Activated T-helper 2 cell treated with anti-CD3 and anti-CD28 coated beads, Interferon-gamma antibody, Interleukin-2, Interleukin-4, amounts not matched to agents 10 μg/mL and 5 μg/mL and 100 μg/mL, durations not matched to agents 14 hours and 24 hours and 36 hours (primary cell): ENCODE data around the gene AMBRA1. TPM values are rescaled to one million over a fixed set of nuclear protein-coding genes. Genes with fewer than 3 reads are reported as not detected.
"Not testable (repeated sequence)": the region's sequence is repeated elsewhere in the genome, so short reads cannot be mapped to it uniquely, and the experiment has no call there.

Source experiments
- DNase-seq: peaks from one replicate; pipeline ENCODE4 v3.0.0; 2021; ENCODE audit warnings: low spot score
- H3K27ac Mint-ChIP-seq: one replicate; pipeline ENCODE4 v1.8.0; 2021; ENCODE audit warnings: mixed read lengths
- H3K27me3 Mint-ChIP-seq: one replicate; pipeline ENCODE4 v1.8.0; 2021; ENCODE audit warnings: low read depth, mixed read lengths
- H3K36me3 Mint-ChIP-seq: one replicate; pipeline ENCODE4 v1.8.0; 2021; ENCODE audit warnings: low read depth, mixed read lengths
- H3K4me1 Mint-ChIP-seq: one replicate; pipeline ENCODE4 v1.8.0; 2021; ENCODE audit warnings: low read depth, mixed read lengths
- H3K4me3 Mint-ChIP-seq: one replicate; pipeline ENCODE4 v1.8.0; 2021; ENCODE audit warnings: low read depth, mild to moderate bottlenecking, moderate library complexity, mixed read lengths
- H3K9me3 Mint-ChIP-seq: one replicate; pipeline ENCODE4 v1.8.0; 2021; ENCODE audit warnings: mixed read lengths
- intact Hi-C: fragments of 100-400 bp; cut with micrococcal nuclease; formaldehyde crosslinking; loops from one replicate; pipeline ENCODE4 v1.15.1; 2023
- total RNA-seq: library from RNA; stranded (reverse); gene quantifications from 2 replicates; pipeline ENCODE4 v1.2.3, GENCODE V29; 2022

AMBRA1 gene
- total RNA-seq, 1 donor from 2014 or later, result 32.7 TPM

- intact Hi-C loops, result no loop called here
- no peak for DNase-seq
- no peaks in the 10 kb centered on the region for H3K9me3 Mint-ChIP-seq
- no peak overlapping the region for H3K4me3 Mint-ChIP-seq
- no peak overlapping the region for H3K27ac Mint-ChIP-seq
- peaks cover 33% of the 10 kb centered on the region for H3K36me3 Mint-ChIP-seq
- H3K27me3 Mint-ChIP-seq, result no peaks in the 10 kb centered on the region
- H3K4me1 Mint-ChIP-seq, result peaks cover 27% of the 10 kb centered on the region
These were observed 5.7 kb downstream of the AMBRA1 start for GRCh38 chr11:46588131-46588530.

- H3K4me3 Mint-ChIP-seq, H3K27me3 Mint-ChIP-seq, DNase-seq, H3K27ac Mint-ChIP-seq, H3K4me1 Mint-ChIP-seq, H3K9me3 Mint-ChIP-seq, intact Hi-C loops: not testable (repeated sequence)
- H3K36me3 Mint-ChIP-seq, result peaks cover 43% of the 10 kb centered on the region
These were observed 10.3 kb downstream of the AMBRA1 start for GRCh38 chr11:46583513-46583912.

- H3K4me1 Mint-ChIP-seq, result peaks cover 5% of the 10 kb centered on the region
- no peak overlapping the region for H3K27ac Mint-ChIP-seq
- H3K27me3 Mint-ChIP-seq, result no peaks in the 10 kb centered on the region
- H3K9me3 Mint-ChIP-seq, result peaks cover 3% of the 10 kb centered on the region
- no peak for DNase-seq
- H3K36me3 Mint-ChIP-seq, result peaks cover 38% of the 10 kb centered on the region
- no peak overlapping the region for H3K4me3 Mint-ChIP-seq
- intact Hi-C loops, result no loop called here
These were observed 11.2 kb downstream of the AMBRA1 start for GRCh38 chr11:46582588-46582987.

- Mint-ChIP-seq H3K27ac (no peak overlapping the region), H3K4me1 (peaks cover 15% of the 10 kb centered on the region), H3K27me3 (no peaks in the 10 kb centered on the region), H3K9me3 (peaks cover 6% of the 10 kb centered on the region), H3K36me3 (peaks cover 26% of the 10 kb centered on the region), H3K4me3 (no peak overlapping the region)
- intact Hi-C loops, result no loop called here
- no peak for DNase-seq
These were observed 16.8 kb downstream of the AMBRA1 start for GRCh38 chr11:46577058-46577457.

- Mint-ChIP-seq H3K36me3 (peaks cover 12% of the 10 kb centered on the region), H3K9me3 (peaks cover 6% of the 10 kb centered on the region), H3K4me1 (peaks cover 18% of the 10 kb centered on the region), H3K4me3 (no peak overlapping the region), H3K27ac (no peak overlapping the region), H3K27me3 (no peaks in the 10 kb centered on the region)
- no peak for DNase-seq
- intact Hi-C loops, result no loop called here
These were observed 19.2 kb downstream of the AMBRA1 start for GRCh38 chr11:46574656-46575055.

- Mint-ChIP-seq H3K4me1 (peaks cover 15% of the 10 kb centered on the region), H3K36me3 (peaks cover 9% of the 10 kb centered on the region), H3K4me3 (no peak overlapping the region), H3K9me3 (peaks cover 6% of the 10 kb centered on the region), H3K27me3 (no peaks in the 10 kb centered on the region), H3K27ac (no peak overlapping the region)
- intact Hi-C loops, result no loop called here
- no peak for DNase-seq
These were observed 22.9 kb downstream of the AMBRA1 start for GRCh38 chr11:46570790-46571398.

GRCh38 chr11:46565232-46565840 lies 28.5 kb downstream of the AMBRA1 start:
- no peak overlapping the region for H3K27ac Mint-ChIP-seq
- H3K4me3 Mint-ChIP-seq, result no peak overlapping the region
- DNase-seq, result no peak
- intact Hi-C loops, result no loop called here
- no peaks in the 10 kb centered on the region for H3K36me3 Mint-ChIP-seq
- no peaks in the 10 kb centered on the region for H3K9me3 Mint-ChIP-seq
- H3K27me3 Mint-ChIP-seq, result no peaks in the 10 kb centered on the region
- peaks cover 21% of the 10 kb centered on the region for H3K4me1 Mint-ChIP-seq

- Mint-ChIP-seq H3K27ac (no peak overlapping the region), H3K27me3 (no peaks in the 10 kb centered on the region), H3K4me3 (no peak overlapping the region), H3K36me3 (no peaks in the 10 kb centered on the region), H3K4me1 (peaks cover 30% of the 10 kb centered on the region), H3K9me3 (no peaks in the 10 kb centered on the region)
- intact Hi-C loops, result no loop called here
- no peak for DNase-seq
These were observed 29.4 kb downstream of the AMBRA1 start for GRCh38 chr11:46564459-46564858.

GRCh38 chr11:46562527-46562926 lies 31.3 kb downstream of the AMBRA1 start:
- DNase-seq, result no peak
- H3K27ac Mint-ChIP-seq, result no peak overlapping the region
- H3K4me1 Mint-ChIP-seq, result peaks cover 43% of the 10 kb centered on the region
- no peak overlapping the region for H3K4me3 Mint-ChIP-seq
- H3K9me3 Mint-ChIP-seq, result no peaks in the 10 kb centered on the region
- H3K36me3 Mint-ChIP-seq, result peaks cover 3% of the 10 kb centered on the region
- intact Hi-C loops, result no loop called here
- H3K27me3 Mint-ChIP-seq, result no peaks in the 10 kb centered on the region

- intact Hi-C loops, result no loop called here
These were observed 33.4 kb downstream of the AMBRA1 start for GRCh38 chr11:46560300-46560991.

GRCh38 chr11:46559815-46560214 lies 34.0 kb downstream of the AMBRA1 start:
- DNase-seq, result no peak
- Mint-ChIP-seq H3K27me3 (no peaks in the 10 kb centered on the region), H3K27ac (peak overlapping the region; percentile 47), H3K4me3 (peak overlapping the region; percentile 92), H3K36me3 (peaks cover 3% of the 10 kb centered on the region), H3K4me1 (peaks cover 63% of the 10 kb centered on the region), H3K9me3 (no peaks in the 10 kb centered on the region)
- intact Hi-C loops, result no loop called here

More at GRCh38 chr11:46560300-46560991, 33.4 kb downstream of the AMBRA1 start:
- Mint-ChIP-seq H3K9me3 (no peaks in the 10 kb centered on the region), H3K27me3 (no peaks in the 10 kb centered on the region), H3K4me1 (peaks cover 56% of the 10 kb centered on the region), H3K36me3 (peaks cover 3% of the 10 kb centered on the region), H3K4me3 (peak overlapping the region; percentile 92), H3K27ac (peak overlapping the region; percentile 90)
- no peak for DNase-seq

GRCh38 chr11:46557684-46558151 lies 36.1 kb downstream of the AMBRA1 start:
- Mint-ChIP-seq H3K27me3 (no peaks in the 10 kb centered on the region), H3K4me3 (no peak overlapping the region), H3K36me3 (peaks cover 10% of the 10 kb centered on the region), H3K9me3 (no peaks in the 10 kb centered on the region), H3K27ac (no peak overlapping the region), H3K4me1 (peaks cover 73% of the 10 kb centered on the region)
- intact Hi-C loops, result no loop called here
- no peak for DNase-seq
